GM18907 (cell line): ENCODE measurements around the gene ERMAP.
"Not testable (repeated sequence)": the region's sequence is repeated elsewhere in the genome, so short reads cannot be mapped to it uniquely, and the experiment has no call there.

Source experiments
- ATAC-seq: cut with Tn5 transposase; IDR thresholded peaks from one replicate; pipeline ENCODE4 v1.9.1; 2021; ENCODE audit warnings: mild to moderate bottlenecking, moderate library complexity; ENCODE audit not compliant: unreplicated experiment

ERMAP gene

DNA sequence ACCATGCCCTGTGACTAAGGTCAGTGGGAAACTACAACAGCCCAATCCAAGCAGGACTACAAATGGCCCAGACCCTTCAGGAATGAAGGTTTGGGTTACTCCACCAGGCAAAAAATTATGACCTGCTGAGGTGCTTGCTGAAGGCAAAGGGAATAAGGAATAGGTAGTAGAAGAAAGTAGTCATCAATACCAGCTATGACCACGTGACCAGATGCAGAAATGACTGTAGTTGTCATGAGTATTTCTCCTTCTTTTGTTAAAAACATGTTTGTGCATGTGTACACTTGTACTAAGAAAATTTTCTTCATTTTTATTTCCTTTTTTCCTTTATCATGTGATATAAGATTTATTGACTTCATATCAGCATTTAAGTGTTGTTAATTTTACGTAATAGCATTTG, 52.3 kb downstream of the ERMAP start:
- not testable (repeated sequence) for ATAC-seq

DNA sequence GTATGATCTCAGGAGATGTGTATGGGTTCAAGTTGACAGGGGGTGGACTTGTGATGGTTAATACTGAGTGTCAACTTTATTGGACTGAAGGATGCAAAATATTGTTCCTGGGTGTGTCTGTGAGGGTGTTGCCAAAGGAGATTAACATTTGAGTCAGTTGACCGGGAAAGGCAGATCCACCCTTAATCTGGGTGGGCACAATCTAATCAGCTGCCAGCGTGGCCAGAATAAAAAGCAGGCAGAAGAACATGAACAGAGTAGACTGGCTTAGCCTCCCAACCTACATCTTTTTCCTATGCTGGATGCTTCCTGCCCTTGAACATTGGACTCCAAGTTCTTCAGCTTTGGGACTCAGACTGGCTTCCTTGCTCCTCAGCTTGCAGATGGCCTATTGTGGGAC, 52.8 kb downstream of the ERMAP start:
- not testable (repeated sequence) for ATAC-seq

DNA sequence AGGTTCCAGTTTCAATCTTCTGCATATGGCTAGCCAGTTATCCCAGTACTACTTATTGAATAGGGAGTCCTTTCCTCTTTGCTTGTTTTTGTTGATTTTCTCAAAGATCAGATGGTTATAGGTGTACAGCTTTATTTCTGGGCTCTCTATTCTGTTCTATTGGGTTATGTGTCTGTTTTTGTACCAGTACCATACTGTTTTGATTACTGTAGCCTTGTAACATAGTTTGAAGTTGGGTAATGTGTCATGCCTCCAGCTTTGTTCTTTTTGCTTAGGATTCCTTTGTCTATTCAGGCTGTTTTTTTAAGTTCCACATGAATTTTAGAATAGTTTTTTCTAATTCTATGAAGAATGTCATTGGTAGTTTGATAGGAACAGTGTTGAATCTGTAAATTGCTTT, 56.2 kb downstream of the ERMAP start:
- ATAC-seq, result not testable (repeated sequence)

DNA sequence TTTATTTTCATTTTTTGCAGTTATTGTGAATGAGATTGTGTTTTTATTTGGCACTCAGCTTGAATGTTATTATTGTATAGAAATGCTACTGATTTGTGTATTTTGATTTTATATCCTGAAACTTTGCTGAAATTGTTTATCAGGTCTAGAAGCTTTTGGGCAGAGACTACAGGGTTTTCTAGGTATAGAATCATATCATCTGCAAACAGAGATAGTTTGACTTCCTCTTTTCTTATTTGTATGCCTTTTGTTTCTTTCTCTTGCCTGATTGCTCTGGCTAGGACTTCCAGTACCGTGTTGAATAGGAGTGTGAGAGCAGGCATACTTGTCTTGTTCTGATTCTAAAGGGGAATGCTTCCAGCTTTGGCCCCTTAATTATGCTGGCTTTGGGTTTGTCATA, 56.7 kb downstream of the ERMAP start:
- ATAC-seq, result no peak

DNA sequence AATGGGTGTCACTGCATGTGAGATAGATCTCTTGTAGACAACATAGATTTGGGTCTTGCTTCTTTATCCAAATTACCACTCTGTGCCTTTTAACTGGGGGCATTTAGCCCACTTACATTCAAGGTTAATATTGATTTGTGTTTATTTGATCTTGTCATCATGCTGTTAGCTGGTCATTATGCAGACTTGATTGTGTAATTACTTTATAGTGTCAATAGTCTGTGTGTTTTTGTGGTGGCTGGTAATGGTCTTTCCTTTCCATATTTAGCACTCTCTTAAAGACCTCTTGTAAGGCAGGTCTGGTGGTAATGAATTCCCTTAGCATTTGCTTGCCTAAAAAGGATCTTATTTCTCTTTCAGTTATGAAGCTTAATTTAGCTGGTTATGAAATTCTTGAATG, 59.1 kb downstream of the ERMAP start:
- ATAC-seq, result no peak

DNA sequence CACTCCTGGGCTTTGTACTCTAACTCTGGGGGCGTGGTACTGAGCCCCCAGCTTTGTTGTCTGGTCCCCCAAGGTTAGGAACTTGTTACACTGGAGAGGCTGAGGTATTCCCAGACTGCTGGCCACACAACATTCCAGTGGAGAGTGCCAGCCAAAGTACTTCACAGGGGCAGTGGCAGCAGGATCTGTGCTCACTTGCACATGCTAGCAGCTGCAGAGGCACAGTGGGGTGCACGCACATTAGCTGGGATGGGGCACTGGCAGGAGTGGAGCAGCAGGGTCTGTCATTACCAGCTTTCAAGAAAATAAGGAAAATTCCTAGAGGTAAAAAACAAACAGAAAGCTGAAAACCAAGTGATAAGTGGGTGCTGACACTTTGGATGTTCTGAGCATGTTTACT, 60.5 kb downstream of the ERMAP start:
- ATAC-seq, result no peak

DNA sequence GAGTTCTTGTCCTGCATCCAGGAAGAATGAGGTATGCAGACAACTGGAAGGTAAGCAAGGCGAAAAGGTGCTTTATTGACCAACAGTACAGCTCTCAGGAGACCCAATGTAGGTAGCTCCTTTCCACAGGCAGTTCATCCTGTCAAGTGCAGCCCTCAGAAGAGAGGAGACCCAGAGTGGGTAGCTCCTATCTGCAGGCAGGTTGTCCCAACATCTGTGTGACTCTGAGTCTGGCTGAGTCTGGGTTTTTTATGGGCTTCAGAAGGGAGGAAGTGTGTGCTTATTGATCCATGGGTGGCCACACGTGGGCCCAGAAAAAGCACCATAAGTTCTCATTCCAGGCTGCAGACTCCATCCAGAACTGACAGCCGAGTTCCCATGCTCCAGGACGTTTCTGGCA, 63.5 kb downstream of the ERMAP start:
- ATAC-seq, result no peak

DNA sequence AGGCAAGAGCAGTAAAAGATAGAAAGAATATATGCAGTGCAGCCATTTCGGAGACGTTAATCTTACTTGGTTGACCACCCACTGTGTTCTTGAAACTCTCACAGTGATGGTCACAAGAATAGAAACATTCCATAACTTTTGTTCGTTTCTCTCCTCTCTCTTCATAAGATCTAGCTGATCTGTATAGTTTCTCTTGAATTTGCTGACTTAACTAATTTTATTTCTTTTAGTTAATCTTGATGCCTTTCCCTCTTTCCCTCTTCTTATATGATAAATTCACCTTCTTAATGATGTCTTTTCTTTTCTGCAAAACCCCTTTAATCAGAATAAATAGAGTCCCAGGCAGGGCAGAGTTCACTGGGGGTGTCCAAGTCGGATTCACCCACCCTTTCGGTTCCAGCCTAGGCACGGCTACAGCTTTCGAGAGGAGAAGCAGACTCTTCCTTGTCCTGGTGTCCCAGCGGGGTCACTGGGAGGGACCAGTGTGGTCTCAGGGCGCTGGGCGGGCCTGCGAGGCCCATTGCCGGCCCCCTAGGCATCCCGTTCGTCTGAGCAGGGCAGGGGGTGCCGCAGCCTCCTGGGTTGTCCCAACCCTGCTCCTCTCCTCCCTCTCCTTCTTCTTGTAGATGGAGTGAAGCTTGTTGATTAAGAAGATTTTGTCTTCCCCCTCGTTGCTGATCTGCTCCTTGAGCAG, 69.3 kb downstream of the ERMAP start:
- no peak for ATAC-seq

DNA sequence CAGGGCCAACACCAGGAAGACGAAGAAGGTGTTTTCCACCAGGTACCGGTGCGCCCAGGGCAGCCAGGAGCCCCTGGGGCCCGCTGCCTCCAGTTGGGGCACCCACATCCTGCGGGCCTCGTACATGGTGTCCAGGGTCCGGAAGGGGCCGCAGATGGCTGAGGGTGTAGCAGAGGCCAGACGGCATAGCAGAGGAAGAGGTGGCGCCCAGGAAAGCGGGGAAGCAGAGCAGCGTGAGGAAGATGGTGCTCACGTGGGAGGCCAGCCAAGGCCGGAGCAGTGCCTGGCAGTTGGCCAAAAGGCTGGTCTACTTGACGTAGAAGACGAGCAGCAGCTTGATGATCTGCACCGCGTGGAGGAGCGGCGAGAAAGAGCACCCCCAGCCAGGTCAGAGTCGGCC, 69.9 kb downstream of the ERMAP start:
- ATAC-seq, result no peak

DNA sequence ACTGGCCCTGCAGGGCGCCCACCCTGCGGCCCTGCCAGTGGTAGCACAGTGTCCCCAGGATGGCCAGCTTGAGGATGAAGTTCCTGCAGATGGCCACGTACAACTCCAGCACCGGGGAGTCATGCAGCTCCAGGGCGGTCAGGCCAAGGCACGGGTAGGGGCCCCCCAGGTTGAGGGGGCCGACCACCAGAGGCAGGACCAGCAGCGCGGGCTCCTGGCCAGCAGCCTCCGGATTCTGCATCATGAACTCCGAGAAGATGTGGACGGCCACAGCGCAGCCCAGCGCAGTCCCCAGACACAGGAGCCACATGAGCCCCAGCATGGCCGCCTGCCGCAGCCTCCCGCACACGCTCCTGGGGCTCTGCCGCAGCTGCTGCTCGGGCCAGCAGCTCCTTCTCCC, 70.4 kb downstream of the ERMAP start:
- ATAC-seq, result no peak

DNA sequence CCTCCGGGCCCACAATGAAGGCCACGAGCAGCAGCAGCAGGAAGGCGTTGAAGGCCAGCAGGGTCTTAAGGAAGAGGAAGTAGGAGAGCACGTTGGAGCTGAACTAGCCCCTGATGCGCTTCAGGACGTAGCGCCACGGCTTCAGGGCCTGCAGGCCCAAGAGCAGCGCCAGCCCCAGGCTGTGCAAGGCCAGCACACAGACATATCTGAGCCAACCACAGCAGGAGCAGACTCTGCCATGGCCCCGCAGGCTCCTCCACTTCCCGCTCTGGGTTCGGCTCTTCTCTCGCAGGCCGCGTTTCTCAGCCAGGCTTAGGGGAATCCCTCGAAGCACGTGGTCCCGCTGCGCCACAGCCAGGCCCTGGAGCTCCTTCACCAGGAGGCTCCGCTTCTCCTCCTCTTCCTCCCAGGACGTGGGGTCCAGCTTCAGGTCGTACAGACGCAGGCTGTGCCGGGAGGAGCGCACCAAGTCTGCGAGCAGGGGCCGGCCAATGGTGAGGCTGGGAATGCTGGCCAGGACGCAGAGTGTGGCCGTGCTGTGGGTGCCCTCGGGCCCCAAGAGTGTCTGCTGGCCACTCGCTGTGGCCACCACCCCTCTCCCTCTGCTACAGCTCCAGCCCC, 71.2 kb downstream of the ERMAP start:
- ATAC-seq, result no peak

DNA sequence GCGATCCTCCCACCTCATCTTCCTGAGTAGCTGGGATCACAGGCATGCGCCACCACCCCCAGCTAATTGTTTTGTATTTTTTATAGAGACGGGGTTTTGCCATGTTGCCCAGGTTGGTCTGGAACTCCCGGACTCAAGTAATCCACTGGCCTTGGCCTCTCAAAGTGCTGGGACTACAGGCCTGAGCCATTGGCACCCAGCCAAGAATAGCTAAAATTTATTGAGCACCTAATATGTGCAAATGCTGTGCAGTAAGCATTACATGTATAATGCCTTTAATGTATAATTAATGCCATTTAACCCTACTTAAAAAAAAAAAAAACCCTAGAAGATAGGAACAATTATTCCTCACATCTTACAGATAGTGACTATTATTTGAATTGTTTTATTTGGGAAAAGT, 72.3 kb downstream of the ERMAP start:
- no peak for ATAC-seq

DNA sequence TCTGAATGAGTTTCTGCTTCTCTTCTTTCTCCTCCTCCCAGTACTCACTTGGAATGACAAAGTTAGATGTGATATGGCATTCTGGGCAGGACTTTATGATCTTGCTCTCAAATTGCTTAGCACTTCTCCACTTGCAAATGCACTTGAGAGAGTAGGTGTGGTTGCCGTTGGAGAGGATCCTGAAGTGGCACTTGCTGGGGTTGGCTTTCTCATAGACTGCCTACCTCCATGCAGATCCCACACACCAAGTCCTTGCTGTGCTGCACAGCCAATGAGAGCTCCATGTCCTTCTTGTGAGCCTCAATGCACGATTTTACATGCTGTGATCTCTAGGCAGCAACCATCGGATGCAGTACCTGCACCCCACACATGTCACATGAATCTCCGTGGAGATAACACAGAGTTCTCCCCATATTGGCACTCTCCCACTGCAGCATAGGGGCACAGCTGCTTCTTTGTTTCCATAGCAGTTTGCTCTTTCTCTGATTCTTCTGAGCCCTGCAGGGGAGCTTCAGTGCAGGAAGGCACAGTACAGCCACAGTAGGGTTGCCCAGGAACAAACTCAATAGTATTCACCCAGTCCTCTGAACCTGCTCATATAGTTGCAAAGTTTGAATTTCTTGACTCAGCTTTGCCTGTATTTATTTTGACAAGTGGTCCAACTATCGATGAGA, 74.7 kb downstream of the ERMAP start:
- no peak for ATAC-seq
